HCT116 (cell line): ENCODE data around the gene TSLP. TPM values are rescaled to one million over a fixed set of nuclear protein-coding genes. Genes with fewer than 3 reads are reported as not detected.

Experiments used
- ATAC-seq: fragments of 200-7000 bp; cut with Tn5 transposase; 2 replicates; pipeline ENCODE4 v1.9.1; 2020; ENCODE audit warnings: mild to moderate bottlenecking, moderate library complexity
- BruUV-seq: library from RNA; stranded (reverse); fragments of 400-500 nt; replicated peaks from 2 replicates; lab custom pipeline; 2021; lab: Mats Ljungman, UMichigan
- CTCF ChIA-PET: fragments of 300-600 bp; sonication (Branson Sonifier 250); formaldehyde crosslinking; loops from one replicate; lab custom pipeline; 2021; ENCODE audit warnings: antibody characterized with exemption; lab: Charles Lee
- POLR2A ChIA-PET: fragments of 300-600, 350-600 bp; sonication (Branson Sonifier 250); formaldehyde crosslinking; loops from one replicate; lab custom pipeline; 2021; ENCODE audit warnings: antibody characterized with exemption; lab: Charles Lee
- RAD21 ChIA-PET, 2 experiments: fragments of 300-600 bp; sonication (Branson Sonifier 250); formaldehyde crosslinking; loops; one replicate each; lab custom pipeline; 2023; ENCODE audit warnings: low total read pairs in 2 of 2; ENCODE audit not compliant: uncharacterized antibody in 2 of 2, unreplicated experiment in 2 of 2, low non-redundant PET in 1 of 2; lab: Charles Lee
- DNase-seq: peaks from one replicate; pipeline ENCODE4 v3.0.0-alpha.2; 2010; ENCODE audit warnings: low read depth, low spot score
- H2AFZ ChIP-seq: fragments of 200-600 bp; shearing (Covaris generic), sonication (generic); 2 replicates; pipeline ENCODE4 v1.6.1; 2017; ENCODE audit warnings: low read depth, mixed run types, mixed read lengths, antibody characterized with exemption, low read length; ENCODE audit not compliant: poor library complexity, severe bottlenecking
- H3K27ac ChIP-seq: 2 replicates; pipeline ENCODE4 v1.5.1; 2012; ENCODE audit warnings: low read depth, low read length
- H3K27me3 ChIP-seq: fragments of 200-600 bp; sonication (generic); 2 replicates; pipeline ENCODE4 v1.6.1; 2016; ENCODE audit warnings: mixed run types, low read length, mixed read lengths; ENCODE audit not compliant: insufficient read depth
- H3K36me3 ChIP-seq, 2 experiments: fragments of 200-500 bp in 1 of 2; fragments of 200-600 bp in 1 of 2; sonication (Bioruptor generic) in 1 of 2; sonication (generic) in 1 of 2; 2 replicates each; pipeline versions ENCODE4 v1.5.1 to v1.6.1; 2014 to 2016; ENCODE audit warnings: low read length in 2 of 2, inconsistent platforms in 1 of 2, mixed read lengths in 1 of 2, mixed run types in 1 of 2; ENCODE audit not compliant: insufficient read depth in 2 of 2, control insufficient read depth in 1 of 2
- H3K4me1 ChIP-seq, 2 experiments: fragments of 200-600 bp in 1 of 2; sonication (generic) in 1 of 2; 2 replicates each; pipeline versions ENCODE4 v1.5.1 to v1.6.1; 2012 to 2017; ENCODE audit warnings: low read length in 2 of 2, inconsistent platforms in 1 of 2, mild to moderate bottlenecking in 1 of 2, mixed read lengths in 1 of 2, mixed run types in 1 of 2, moderate library complexity in 1 of 2; ENCODE audit not compliant: insufficient read depth in 2 of 2, control insufficient read depth in 1 of 2
- H3K4me2 ChIP-seq: fragments of 200-600 bp; sonication (generic); 2 replicates; pipeline ENCODE4 v1.6.1; 2017; ENCODE audit warnings: mixed run types, low read length, mixed read lengths
- H3K4me3 ChIP-seq, 2 experiments: fragments of 200-600 bp in 1 of 2; sonication (generic) in 1 of 2; replicated peaks in 1 of 2; 2 replicates each; pipeline ENCODE4 v1.5.1; 2011 to 2016; ENCODE audit warnings: low read length in 2 of 2, control low read depth in 1 of 2, low read depth in 1 of 2, mild to moderate bottlenecking in 1 of 2, mixed read lengths in 1 of 2, mixed run types in 1 of 2
- H3K79me2 ChIP-seq: fragments of 200-600 bp; sonication (generic); 2 replicates; pipeline ENCODE4 v1.6.1; 2017; ENCODE audit warnings: mild to moderate bottlenecking, mixed run types, low read length, moderate library complexity, mixed read lengths; ENCODE audit not compliant: insufficient read depth
- H3K9ac ChIP-seq: fragments of 200-600 bp; sonication (generic); 2 replicates; pipeline ENCODE4 v1.6.1; 2016; ENCODE audit warnings: low read length, mixed read lengths
- H3K9me2 ChIP-seq: fragments of 200-600 bp; sonication (generic), shearing (Covaris generic); 2 replicates; pipeline ENCODE4 v1.6.1; 2017; ENCODE audit warnings: mixed run types, mild to moderate bottlenecking, moderate library complexity; ENCODE audit not compliant: insufficient read depth
- H3K9me3 ChIP-seq, 2 experiments: fragments of 200-500 bp in 1 of 2; fragments of 200-600 bp in 1 of 2; sonication (Bioruptor generic) in 1 of 2; sonication (generic) in 1 of 2; 2 replicates each; pipeline ENCODE4 v1.6.1; 2014 to 2017; ENCODE audit warnings: low read length in 2 of 2, mixed read lengths in 2 of 2, inconsistent platforms in 1 of 2, low read depth in 1 of 2, mild to moderate bottlenecking in 1 of 2, mixed run types in 1 of 2, moderate library complexity in 1 of 2; ENCODE audit not compliant: control insufficient read depth in 1 of 2, insufficient read depth in 1 of 2
- H4K20me1 ChIP-seq: fragments of 200-600 bp; sonication (generic), shearing (Covaris generic); 2 replicates; pipeline ENCODE4 v1.6.1; 2017; ENCODE audit warnings: mixed run types, mild to moderate bottlenecking, moderate library complexity; ENCODE audit not compliant: insufficient read depth
- CBX3 ChIP-seq: IDR thresholded peaks from 2 replicates; pipeline ENCODE4 v1.6.1; 2012; ENCODE audit warnings: low read depth
- POLR2AphosphoS5 ChIP-seq: IDR thresholded peaks from 2 replicates; pipeline ENCODE4 v1.6.1; 2011; ENCODE audit warnings: mild to moderate bottlenecking, low read depth, low read length, moderate library complexity
- RAD21 ChIP-seq: IDR thresholded peaks from 2 replicates; pipeline ENCODE4 v1.6.1; 2012; ENCODE audit warnings: low read depth, mild to moderate bottlenecking
- ZNF274 ChIP-seq: fragments of 200-500 bp; sonication (Bioruptor generic); IDR thresholded peaks from 2 replicates; pipeline ENCODE4 v1.6.1; 2014; ENCODE audit warnings: mild to moderate bottlenecking, low read depth, low read length, inconsistent platforms
- intact Hi-C: fragments of 100-400 bp; cut with micrococcal nuclease; formaldehyde crosslinking; loops from 2 replicates; pipeline ENCODE4 v1.10.0; 2022
- total RNA-seq: library from RNA; stranded (reverse); gene quantifications from one replicate; pipeline ENCODE4 v1.2.1, GENCODE V29; 2021; ENCODE audit not compliant: unreplicated experiment
- TF ChIP-seq, protein P1 (sequence below), 3 experiments: fragments of 200-600 bp in 1 of 3; sonication (generic) in 1 of 3; IDR thresholded peaks in 2 of 3; conservative IDR thresholded peaks in 1 of 3; 2 replicates each; pipeline ENCODE4 v1.5.1; 2012 to 2017; ENCODE audit warnings: low read depth in 2 of 3, low read length in 2 of 3, antibody characterized with exemption in 1 of 3, borderline replicate concordance in 1 of 3, control low read depth in 1 of 3, mild to moderate bottlenecking in 1 of 3, mixed read lengths in 1 of 3, mixed run types in 1 of 3, moderate library complexity in 1 of 3; ENCODE audit not compliant: insufficient read depth in 1 of 3
- TF ChIP-seq, protein P2 (sequence below): IDR thresholded peaks from 2 replicates; pipeline ENCODE4 v1.6.1; 2012; ENCODE audit warnings: low read depth
- TF ChIP-seq, protein P3 (sequence below): IDR thresholded peaks from 2 replicates; pipeline ENCODE4 v1.6.1; 2012
- TF ChIP-seq, protein P4 (sequence below): IDR thresholded peaks from 2 replicates; pipeline ENCODE4 v1.6.1; 2011; ENCODE audit warnings: mild to moderate bottlenecking, low read length, moderate library complexity; ENCODE audit not compliant: insufficient replicate concordance; ENCODE audit errors: extremely low read depth

TSLP gene
- total RNA-seq, 1 experiment from 2014 or later: 0.34 TPM

DNA sequence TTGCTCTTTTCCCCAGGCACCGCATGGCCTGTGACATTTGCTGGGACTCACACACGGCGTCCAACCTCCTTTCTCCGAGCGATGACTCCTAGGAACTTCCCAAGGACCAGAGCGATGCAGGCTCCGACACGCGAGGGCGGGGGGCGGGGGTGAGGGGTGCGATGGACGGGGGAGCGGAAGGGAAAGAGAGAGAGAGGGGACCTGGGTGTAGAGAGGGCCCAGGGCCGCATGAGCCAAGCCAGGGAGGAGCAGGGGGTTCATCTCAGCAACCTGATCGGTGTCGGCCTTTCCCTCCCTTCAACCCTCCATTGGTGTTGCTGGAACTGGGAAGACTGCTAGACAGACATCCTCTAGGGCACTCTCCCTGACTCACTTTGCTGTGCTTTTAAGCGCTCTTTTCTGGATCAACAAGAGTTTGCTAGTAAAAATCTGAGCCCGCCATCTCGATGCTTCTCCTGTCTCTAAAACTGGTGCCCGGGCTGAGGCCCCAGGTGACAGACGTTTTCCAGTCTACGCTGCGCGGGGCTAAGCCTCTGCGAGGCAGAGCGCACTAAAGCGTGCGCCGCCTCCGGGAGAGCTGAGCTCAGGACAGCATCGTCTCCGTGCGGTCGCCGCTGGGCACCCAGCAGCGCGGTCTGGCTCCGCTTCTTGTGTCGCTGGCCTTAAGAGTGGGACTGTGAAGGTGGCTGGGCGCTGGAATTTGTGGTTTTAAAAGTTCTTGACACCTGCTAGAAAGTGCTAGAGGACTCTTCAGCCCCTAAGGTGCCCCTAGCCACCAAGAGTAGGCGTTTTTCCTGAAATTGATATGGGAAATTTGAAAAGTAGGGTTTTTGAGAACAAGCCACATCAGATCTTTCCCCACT lies 1.0 kb upstream of the TSLP start:
- Histone ChIP-seq H3K9ac (no peak overlapping the region), H2AFZ (no peak overlapping the region), H3K4me1 (peaks cover 6 to 12% of the 10 kb centered on the region in 2 experiments; a peak in 2 of 4 replicates), H3K9me2 (no peaks in the 10 kb centered on the region), H3K4me3 (no peak overlapping the region), H3K4me2 (no peak overlapping the region), H3K27ac (no peak overlapping the region), H3K79me2 (no peaks in the 10 kb centered on the region), H3K9me3 (no peaks in the 10 kb centered on the region), H3K27me3 (peaks cover 46% of the 10 kb centered on the region), H3K36me3 (no peaks in the 10 kb centered on the region), H4K20me1 (no peaks in the 10 kb centered on the region)
- ChIA-PET CTCF (no interaction called here), POLR2A (no interaction called here), RAD21 (no interaction called here)
- ATAC-seq: no peak
- TF ChIP-seq POLR2AphosphoS5: no peak
- TF ChIP-seq, protein P1, sequence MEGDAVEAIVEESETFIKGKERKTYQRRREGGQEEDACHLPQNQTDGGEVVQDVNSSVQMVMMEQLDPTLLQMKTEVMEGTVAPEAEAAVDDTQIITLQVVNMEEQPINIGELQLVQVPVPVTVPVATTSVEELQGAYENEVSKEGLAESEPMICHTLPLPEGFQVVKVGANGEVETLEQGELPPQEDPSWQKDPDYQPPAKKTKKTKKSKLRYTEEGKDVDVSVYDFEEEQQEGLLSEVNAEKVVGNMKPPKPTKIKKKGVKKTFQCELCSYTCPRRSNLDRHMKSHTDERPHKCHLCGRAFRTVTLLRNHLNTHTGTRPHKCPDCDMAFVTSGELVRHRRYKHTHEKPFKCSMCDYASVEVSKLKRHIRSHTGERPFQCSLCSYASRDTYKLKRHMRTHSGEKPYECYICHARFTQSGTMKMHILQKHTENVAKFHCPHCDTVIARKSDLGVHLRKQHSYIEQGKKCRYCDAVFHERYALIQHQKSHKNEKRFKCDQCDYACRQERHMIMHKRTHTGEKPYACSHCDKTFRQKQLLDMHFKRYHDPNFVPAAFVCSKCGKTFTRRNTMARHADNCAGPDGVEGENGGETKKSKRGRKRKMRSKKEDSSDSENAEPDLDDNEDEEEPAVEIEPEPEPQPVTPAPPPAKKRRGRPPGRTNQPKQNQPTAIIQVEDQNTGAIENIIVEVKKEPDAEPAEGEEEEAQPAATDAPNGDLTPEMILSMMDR (IDR thresholded peaks at IDR 0.05 in 2 of 3, conservative IDR thresholded peaks at IDR 0.05 in 1 of 3; ENCODE audit: borderline replicate concordance in 1 of 3, insufficient read depth in 1 of 3, low read depth in 2 of 3, low read length in 2 of 3): no peak
- TF ChIP-seq CBX3: no peak
- TF ChIP-seq, protein P2, sequence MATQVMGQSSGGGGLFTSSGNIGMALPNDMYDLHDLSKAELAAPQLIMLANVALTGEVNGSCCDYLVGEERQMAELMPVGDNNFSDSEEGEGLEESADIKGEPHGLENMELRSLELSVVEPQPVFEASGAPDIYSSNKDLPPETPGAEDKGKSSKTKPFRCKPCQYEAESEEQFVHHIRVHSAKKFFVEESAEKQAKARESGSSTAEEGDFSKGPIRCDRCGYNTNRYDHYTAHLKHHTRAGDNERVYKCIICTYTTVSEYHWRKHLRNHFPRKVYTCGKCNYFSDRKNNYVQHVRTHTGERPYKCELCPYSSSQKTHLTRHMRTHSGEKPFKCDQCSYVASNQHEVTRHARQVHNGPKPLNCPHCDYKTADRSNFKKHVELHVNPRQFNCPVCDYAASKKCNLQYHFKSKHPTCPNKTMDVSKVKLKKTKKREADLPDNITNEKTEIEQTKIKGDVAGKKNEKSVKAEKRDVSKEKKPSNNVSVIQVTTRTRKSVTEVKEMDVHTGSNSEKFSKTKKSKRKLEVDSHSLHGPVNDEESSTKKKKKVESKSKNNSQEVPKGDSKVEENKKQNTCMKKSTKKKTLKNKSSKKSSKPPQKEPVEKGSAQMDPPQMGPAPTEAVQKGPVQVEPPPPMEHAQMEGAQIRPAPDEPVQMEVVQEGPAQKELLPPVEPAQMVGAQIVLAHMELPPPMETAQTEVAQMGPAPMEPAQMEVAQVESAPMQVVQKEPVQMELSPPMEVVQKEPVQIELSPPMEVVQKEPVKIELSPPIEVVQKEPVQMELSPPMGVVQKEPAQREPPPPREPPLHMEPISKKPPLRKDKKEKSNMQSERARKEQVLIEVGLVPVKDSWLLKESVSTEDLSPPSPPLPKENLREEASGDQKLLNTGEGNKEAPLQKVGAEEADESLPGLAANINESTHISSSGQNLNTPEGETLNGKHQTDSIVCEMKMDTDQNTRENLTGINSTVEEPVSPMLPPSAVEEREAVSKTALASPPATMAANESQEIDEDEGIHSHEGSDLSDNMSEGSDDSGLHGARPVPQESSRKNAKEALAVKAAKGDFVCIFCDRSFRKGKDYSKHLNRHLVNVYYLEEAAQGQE: no peak
- no peak for TF ChIP-seq RAD21
- TF ChIP-seq, protein P3, sequence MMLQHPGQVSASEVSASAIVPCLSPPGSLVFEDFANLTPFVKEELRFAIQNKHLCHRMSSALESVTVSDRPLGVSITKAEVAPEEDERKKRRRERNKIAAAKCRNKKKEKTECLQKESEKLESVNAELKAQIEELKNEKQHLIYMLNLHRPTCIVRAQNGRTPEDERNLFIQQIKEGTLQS: no peak
- TF ChIP-seq, protein P4, sequence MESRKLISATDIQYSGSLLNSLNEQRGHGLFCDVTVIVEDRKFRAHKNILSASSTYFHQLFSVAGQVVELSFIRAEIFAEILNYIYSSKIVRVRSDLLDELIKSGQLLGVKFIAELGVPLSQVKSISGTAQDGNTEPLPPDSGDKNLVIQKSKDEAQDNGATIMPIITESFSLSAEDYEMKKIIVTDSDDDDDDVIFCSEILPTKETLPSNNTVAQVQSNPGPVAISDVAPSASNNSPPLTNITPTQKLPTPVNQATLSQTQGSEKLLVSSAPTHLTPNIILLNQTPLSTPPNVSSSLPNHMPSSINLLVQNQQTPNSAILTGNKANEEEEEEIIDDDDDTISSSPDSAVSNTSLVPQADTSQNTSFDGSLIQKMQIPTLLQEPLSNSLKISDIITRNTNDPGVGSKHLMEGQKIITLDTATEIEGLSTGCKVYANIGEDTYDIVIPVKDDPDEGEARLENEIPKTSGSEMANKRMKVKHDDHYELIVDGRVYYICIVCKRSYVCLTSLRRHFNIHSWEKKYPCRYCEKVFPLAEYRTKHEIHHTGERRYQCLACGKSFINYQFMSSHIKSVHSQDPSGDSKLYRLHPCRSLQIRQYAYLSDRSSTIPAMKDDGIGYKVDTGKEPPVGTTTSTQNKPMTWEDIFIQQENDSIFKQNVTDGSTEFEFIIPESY: no peak
- no peak for TF ChIP-seq ZNF274
- no TSS peak for BruUV-seq
- DNase-seq: no peak
- intact Hi-C loops: no loop called here
